Hematopoietic multipotent progenitor cell treated with erythropoietin and hydrocortisone succinate and interleukin-3 and kit ligand, for 4 days (in vitro differentiated cells): ENCODE data around the gene AIDA.
"Not testable (repeated sequence)": the region's sequence is repeated elsewhere in the genome, so short reads cannot be mapped to it uniquely, and the experiment has no call there.

ENCODE experiments used
- DNase-seq: peaks from one replicate; pipeline ENCODE4 v3.0.0-alpha.2; 2015

AIDA gene

GRCh38 chr1:222712253-222713090 is at the start of gene AIDA, which contains the start of gene BROX:
AIDA (minus strand) TSS chr1:222712491; CDS start chr1:222712317, 174 bp downstream.
BROX (plus strand) TSS chr1:222712564; CDS start chr1:222715700, 3,136 bp downstream.
- peak; percentile 95 for DNase-seq

- no peak for DNase-seq
These were observed 48.8 kb upstream of the AIDA start for GRCh38 chr1:222761083-222761482.

GRCh38 chr1:222759451-222760035 is 47.3 kb upstream of the AIDA start:
- DNase-seq: no peak

GRCh38 chr1:222757646-222758268 is 45.5 kb upstream of the AIDA start:
- DNase-seq: no peak

GRCh38 chr1:222754366-222755139 is 42.3 kb upstream of the AIDA start:
- peak; percentile 60 for DNase-seq

- DNase-seq: no peak
These were observed 39.0 kb upstream of the AIDA start for GRCh38 chr1:222751255-222751654.

- DNase-seq: no peak
These were observed 38.4 kb upstream of the AIDA start for GRCh38 chr1:222750651-222751050.

- DNase-seq: no peak
These were observed 37.6 kb upstream of the AIDA start for GRCh38 chr1:222749927-222750326.

GRCh38 chr1:222741630-222742457 is 29.6 kb upstream of the AIDA start:
- DNase-seq: not testable (repeated sequence)

- DNase-seq: no peak
These were observed 27.6 kb upstream of the AIDA start for GRCh38 chr1:222739929-222740328.

- no peak for DNase-seq
These were observed 27.2 kb upstream of the AIDA start for GRCh38 chr1:222739465-222739864.

- DNase-seq: no peak
These were observed 24.7 kb upstream of the AIDA start, which contains the start of gene FAM177B for GRCh38 chr1:222736972-222737371. FAM177B (plus strand) TSS chr1:222737202; CDS start chr1:222746546, 9,344 bp downstream.

- no peak for DNase-seq
These were observed 24.2 kb upstream of the AIDA start for GRCh38 chr1:222736470-222736869.

- no peak for DNase-seq
These were observed 22.4 kb upstream of the AIDA start for GRCh38 chr1:222734740-222735139.

GRCh38 chr1:222732216-222733159 is 20.2 kb upstream of the AIDA start:
- DNase-seq: no peak

GRCh38 chr1:222730866-222731265 is 18.6 kb upstream of the AIDA start:
- no peak for DNase-seq

- DNase-seq: no peak
These were observed 16.5 kb upstream of the AIDA start for GRCh38 chr1:222728746-222729145.

- DNase-seq: no peak
These were observed 4.1 kb upstream of the AIDA start for GRCh38 chr1:222716393-222716792.

GRCh38 chr1:222713091-222713961 is 1.0 kb upstream of the AIDA start:
- peak; percentile 98 for DNase-seq
